HepG2 (cell line): Measurements from ENCODE around the gene MTA2. TPM values are rescaled to one million over a fixed set of nuclear protein-coding genes. Genes with fewer than 3 reads are reported as not detected.

Experiments used
- AKAP8 ChIP-seq: sonication (generic); formaldehyde crosslinking; IDR thresholded peaks from 2 replicates; pipeline ENCODE4 v1.5.1; 2020; ENCODE audit warnings: mild to moderate bottlenecking, missing genetic modification reagents
- ATRX ChIP-seq: sonication (generic); formaldehyde crosslinking; IDR thresholded peaks from 2 replicates; pipeline ENCODE4 v1.4.0; 2020; ENCODE audit warnings: missing genetic modification reagents, borderline replicate concordance
- ETV5 ChIP-seq: IDR thresholded peaks from 2 replicates; pipeline ENCODE4 v1.6.1; 2018; ENCODE audit warnings: missing biosample characterization, missing genetic modification reagents, inconsistent platforms, borderline replicate concordance
- FOXC1 ChIP-seq: sonication (generic); formaldehyde crosslinking; IDR thresholded peaks from 2 replicates; pipeline ENCODE4 v1.8.0; 2022; ENCODE audit warnings: mild to moderate bottlenecking, missing genetic modification reagents, borderline replicate concordance
- IKZF1 ChIP-seq: fragments of 450-650 bp; IDR thresholded peaks from 2 replicates; pipeline ENCODE4 v1.7.1; 2016
- MED13 ChIP-seq: sonication (generic); formaldehyde crosslinking; IDR thresholded peaks from 2 replicates; pipeline ENCODE4 v1.5.0; 2020; ENCODE audit warnings: missing genetic modification reagents
- MIXL1 ChIP-seq: IDR thresholded peaks from 2 replicates; pipeline ENCODE4 v1.6.1; 2016
- NCOA5 ChIP-seq: sonication (generic); formaldehyde crosslinking; IDR thresholded peaks from 2 replicates; pipeline ENCODE4 v1.4.0; 2020; ENCODE audit warnings: missing genetic modification reagents
- SATB2 ChIP-seq: sonication (generic); formaldehyde crosslinking; IDR thresholded peaks from 2 replicates; pipeline ENCODE4 v1.5.0; 2020; ENCODE audit warnings: missing genetic modification reagents
- SP5 ChIP-seq: IDR thresholded peaks from 2 replicates; pipeline ENCODE4 v1.6.1; 2016; ENCODE audit warnings: low read depth, borderline replicate concordance
- TBL1XR1 ChIP-seq: fragments of 150-350 bp; IDR thresholded peaks from 2 replicates; pipeline ENCODE4 v1.6.1; 2014; ENCODE audit warnings: borderline replicate concordance, low read length; ENCODE audit not compliant: partially characterized antibody
- ZMYM3 ChIP-seq: sonication (generic); formaldehyde crosslinking; IDR thresholded peaks from 2 replicates; pipeline ENCODE4 v1.5.1; 2020; ENCODE audit warnings: mild to moderate bottlenecking, missing genetic modification reagents
- ZNF121 ChIP-seq: sonication (generic); formaldehyde crosslinking; IDR thresholded peaks from 2 replicates; pipeline ENCODE4 v1.5.0; 2020; ENCODE audit warnings: mild to moderate bottlenecking, missing genetic modification reagents
- ZNF256 ChIP-seq: sonication (generic); formaldehyde crosslinking; conservative IDR thresholded peaks from 2 replicates; pipeline ENCODE4 v1.4.0; 2020; ENCODE audit warnings: missing genetic modification reagents
- ZNF589 ChIP-seq: sonication (generic); formaldehyde crosslinking; conservative IDR thresholded peaks from 2 replicates; pipeline ENCODE4 v1.8.0; 2022; ENCODE audit warnings: mild to moderate bottlenecking, moderate library complexity, missing genetic modification reagents
- polyA plus RNA-seq, 8 experiments: library from polyadenylated mRNA; depleted of rRNA in 3 of 8; stranded (reverse) in 7 of 8; unstranded in 1 of 8; fragments of >200 nt; fragmentation: Illumina TruSeq in 4 of 8; extraction: Trizol in 4 of 8; gene quantifications; 2 replicates each; pipeline versions ENCODE4 v1.2.1 to v1.2.3, GENCODE V29; 2011 to 2016; ENCODE audit warnings: low read depth in 4 of 8, missing spikeins in 1 of 8, mixed read lengths in 1 of 8; ENCODE audit not compliant: insufficient read depth in 1 of 8
- total RNA-seq, 5 experiments: library from RNA; depleted of rRNA; stranded (reverse); fragments of >200 nt; fragmentation: Illumina TruSeq; extraction: Trizol; gene quantifications; 2 replicates each; pipeline ENCODE4 v1.2.3, GENCODE V29; 2016; ENCODE audit warnings: low read depth in 1 of 5
- TF ChIP-seq, protein P1 (sequence below): sonication (generic); formaldehyde crosslinking; IDR thresholded peaks from 2 replicates; pipeline ENCODE4 v1.4.0; 2020; ENCODE audit warnings: missing genetic modification reagents, borderline replicate concordance
- TF ChIP-seq, protein P2 (sequence below): sonication (generic); formaldehyde crosslinking; IDR thresholded peaks from 2 replicates; pipeline ENCODE4 v1.9.0; 2021; ENCODE audit warnings: mild to moderate bottlenecking, missing genetic modification reagents
- TF ChIP-seq, protein P3 (sequence below): sonication (generic); formaldehyde crosslinking; IDR thresholded peaks from 2 replicates; pipeline ENCODE4 v1.4.0; 2020; ENCODE audit warnings: missing genetic modification reagents
- TF ChIP-seq, protein P4 (sequence below): sonication (generic); formaldehyde crosslinking; IDR thresholded peaks from 2 replicates; pipeline ENCODE4 v1.4.0; 2020; ENCODE audit warnings: missing genetic modification reagents

MTA2 gene
- total and polyA plus RNA-seq, 2 of the 13 experiments (the other 11 are each of a cell fraction or from before 2014, with no cell fraction given), result 14.0 to 70.0 TPM

DNA sequence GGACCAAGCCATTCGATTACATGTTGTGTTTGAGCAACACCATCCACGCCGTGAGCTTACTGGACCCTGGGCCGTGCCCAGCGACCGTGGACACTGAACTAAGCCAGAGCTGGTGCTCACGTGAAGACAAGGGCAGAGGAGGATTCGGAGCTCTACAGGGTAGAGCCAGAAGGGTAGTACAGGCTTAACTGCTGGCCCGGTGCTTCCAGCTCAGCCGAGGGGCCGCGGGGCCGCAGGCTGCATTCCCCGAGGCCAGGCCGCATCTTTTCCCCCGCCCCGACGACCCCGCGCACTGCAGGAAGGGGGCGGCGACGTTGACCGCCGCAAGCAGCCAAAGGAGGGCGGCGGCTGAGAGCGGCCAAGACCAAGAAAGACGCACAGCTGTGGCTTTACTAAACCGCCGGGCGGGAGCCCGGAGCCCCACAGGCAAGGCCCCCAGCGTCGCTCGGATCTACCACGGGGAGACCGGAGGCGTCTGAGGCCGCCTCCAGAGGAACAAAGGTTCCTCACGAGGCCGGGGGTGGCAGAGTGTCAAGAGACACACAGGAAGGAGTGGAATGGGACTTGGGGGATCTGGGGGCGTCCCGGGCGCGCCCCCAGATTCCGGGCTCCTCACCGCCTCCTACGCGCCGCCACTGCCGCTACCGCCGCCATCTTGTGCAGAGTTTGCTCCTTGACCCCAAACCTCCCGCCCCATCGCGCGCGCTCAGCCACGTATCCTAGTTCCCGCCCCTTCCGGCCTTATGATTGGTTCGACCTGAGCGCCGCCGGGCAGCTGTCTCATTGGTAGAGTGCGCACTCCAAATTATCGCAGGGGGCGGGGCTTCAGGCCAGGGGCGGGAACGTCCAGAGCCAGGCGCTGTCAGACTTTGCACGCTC lies 44.5 kb upstream of the MTA2 start, which contains the start of gene GANAB (continued):
- TF ChIP-seq, protein P1, sequence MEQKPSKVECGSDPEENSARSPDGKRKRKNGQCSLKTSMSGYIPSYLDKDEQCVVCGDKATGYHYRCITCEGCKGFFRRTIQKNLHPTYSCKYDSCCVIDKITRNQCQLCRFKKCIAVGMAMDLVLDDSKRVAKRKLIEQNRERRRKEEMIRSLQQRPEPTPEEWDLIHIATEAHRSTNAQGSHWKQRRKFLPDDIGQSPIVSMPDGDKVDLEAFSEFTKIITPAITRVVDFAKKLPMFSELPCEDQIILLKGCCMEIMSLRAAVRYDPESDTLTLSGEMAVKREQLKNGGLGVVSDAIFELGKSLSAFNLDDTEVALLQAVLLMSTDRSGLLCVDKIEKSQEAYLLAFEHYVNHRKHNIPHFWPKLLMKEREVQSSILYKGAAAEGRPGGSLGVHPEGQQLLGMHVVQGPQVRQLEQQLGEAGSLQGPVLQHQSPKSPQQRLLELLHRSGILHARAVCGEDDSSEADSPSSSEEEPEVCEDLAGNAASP (CRISPR knock-in tag), result no peak
- TF ChIP-seq, protein P2, sequence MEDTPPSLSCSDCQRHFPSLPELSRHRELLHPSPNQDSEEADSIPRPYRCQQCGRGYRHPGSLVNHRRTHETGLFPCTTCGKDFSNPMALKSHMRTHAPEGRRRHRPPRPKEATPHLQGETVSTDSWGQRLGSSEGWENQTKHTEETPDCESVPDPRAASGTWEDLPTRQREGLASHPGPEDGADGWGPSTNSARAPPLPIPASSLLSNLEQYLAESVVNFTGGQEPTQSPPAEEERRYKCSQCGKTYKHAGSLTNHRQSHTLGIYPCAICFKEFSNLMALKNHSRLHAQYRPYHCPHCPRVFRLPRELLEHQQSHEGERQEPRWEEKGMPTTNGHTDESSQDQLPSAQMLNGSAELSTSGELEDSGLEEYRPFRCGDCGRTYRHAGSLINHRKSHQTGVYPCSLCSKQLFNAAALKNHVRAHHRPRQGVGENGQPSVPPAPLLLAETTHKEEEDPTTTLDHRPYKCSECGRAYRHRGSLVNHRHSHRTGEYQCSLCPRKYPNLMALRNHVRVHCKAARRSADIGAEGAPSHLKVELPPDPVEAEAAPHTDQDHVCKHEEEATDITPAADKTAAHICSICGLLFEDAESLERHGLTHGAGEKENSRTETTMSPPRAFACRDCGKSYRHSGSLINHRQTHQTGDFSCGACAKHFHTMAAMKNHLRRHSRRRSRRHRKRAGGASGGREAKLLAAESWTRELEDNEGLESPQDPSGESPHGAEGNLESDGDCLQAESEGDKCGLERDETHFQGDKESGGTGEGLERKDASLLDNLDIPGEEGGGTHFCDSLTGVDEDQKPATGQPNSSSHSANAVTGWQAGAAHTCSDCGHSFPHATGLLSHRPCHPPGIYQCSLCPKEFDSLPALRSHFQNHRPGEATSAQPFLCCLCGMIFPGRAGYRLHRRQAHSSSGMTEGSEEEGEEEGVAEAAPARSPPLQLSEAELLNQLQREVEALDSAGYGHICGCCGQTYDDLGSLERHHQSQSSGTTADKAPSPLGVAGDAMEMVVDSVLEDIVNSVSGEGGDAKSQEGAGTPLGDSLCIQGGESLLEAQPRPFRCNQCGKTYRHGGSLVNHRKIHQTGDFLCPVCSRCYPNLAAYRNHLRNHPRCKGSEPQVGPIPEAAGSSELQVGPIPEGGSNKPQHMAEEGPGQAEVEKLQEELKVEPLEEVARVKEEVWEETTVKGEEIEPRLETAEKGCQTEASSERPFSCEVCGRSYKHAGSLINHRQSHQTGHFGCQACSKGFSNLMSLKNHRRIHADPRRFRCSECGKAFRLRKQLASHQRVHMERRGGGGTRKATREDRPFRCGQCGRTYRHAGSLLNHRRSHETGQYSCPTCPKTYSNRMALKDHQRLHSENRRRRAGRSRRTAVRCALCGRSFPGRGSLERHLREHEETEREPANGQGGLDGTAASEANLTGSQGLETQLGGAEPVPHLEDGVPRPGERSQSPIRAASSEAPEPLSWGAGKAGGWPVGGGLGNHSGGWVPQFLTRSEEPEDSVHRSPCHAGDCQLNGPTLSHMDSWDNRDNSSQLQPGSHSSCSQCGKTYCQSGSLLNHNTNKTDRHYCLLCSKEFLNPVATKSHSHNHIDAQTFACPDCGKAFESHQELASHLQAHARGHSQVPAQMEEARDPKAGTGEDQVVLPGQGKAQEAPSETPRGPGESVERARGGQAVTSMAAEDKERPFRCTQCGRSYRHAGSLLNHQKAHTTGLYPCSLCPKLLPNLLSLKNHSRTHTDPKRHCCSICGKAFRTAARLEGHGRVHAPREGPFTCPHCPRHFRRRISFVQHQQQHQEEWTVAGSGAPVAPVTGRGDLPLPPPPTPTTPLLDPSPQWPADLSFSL (CRISPR knock-in tag), result no peak
- peak; percentile 61 for TF ChIP-seq FOXC1 (CRISPR knock-in tag)
- TF ChIP-seq ZMYM3 (CRISPR knock-in tag), result no peak
- 0 out of 2 replicates have a peak, but pooled peaks have one; percentile 9 for TF ChIP-seq ZNF121 (CRISPR knock-in tag)
- no peak; the same call in 1 of the 2 replicates for TF ChIP-seq AKAP8
- no peak for TF ChIP-seq SATB2 (CRISPR knock-in tag)
- peak; percentile 53; the same call in 1 of the 2 replicates for TF ChIP-seq ETV5
- TF ChIP-seq TBL1XR1, result no peak
- no peak for TF ChIP-seq ZNF589 (CRISPR knock-in tag)
- 0 out of 2 replicates have a peak, but pooled peaks have one; percentile 26 for TF ChIP-seq MED13 (CRISPR knock-in tag)
- TF ChIP-seq MIXL1 (CRISPR knock-in tag), result peak; percentile 18; the same call in 1 of the 2 replicates
- TF ChIP-seq IKZF1, result no peak
- TF ChIP-seq NCOA5 (CRISPR knock-in tag), result no peak
- no peak for TF ChIP-seq ZNF256 (CRISPR knock-in tag)
- no peak for TF ChIP-seq ATRX (CRISPR knock-in tag)
- TF ChIP-seq, protein P3, sequence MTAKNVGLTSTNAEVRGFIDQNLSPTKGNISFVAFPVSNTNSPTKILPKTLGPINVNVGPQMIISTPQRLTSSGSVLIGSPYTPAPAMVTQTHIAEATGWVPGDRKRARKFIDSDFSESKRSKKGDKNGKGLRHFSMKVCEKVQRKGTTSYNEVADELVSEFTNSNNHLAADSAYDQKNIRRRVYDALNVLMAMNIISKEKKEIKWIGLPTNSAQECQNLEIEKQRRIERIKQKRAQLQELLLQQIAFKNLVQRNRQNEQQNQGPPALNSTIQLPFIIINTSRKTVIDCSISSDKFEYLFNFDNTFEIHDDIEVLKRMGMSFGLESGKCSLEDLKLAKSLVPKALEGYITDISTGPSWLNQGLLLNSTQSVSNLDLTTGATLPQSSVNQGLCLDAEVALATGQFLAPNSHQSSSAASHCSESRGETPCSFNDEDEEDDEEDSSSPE (CRISPR knock-in tag), result peak; percentile 91
- peak; percentile 91 for TF ChIP-seq SP5 (CRISPR knock-in tag)
- TF ChIP-seq, protein P4, sequence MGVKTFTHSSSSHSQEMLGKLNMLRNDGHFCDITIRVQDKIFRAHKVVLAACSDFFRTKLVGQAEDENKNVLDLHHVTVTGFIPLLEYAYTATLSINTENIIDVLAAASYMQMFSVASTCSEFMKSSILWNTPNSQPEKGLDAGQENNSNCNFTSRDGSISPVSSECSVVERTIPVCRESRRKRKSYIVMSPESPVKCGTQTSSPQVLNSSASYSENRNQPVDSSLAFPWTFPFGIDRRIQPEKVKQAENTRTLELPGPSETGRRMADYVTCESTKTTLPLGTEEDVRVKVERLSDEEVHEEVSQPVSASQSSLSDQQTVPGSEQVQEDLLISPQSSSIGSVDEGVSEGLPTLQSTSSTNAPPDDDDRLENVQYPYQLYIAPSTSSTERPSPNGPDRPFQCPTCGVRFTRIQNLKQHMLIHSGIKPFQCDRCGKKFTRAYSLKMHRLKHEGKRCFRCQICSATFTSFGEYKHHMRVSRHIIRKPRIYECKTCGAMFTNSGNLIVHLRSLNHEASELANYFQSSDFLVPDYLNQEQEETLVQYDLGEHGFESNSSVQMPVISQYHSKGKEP (CRISPR knock-in tag), result no peak
